SK-N-SH (cell line): Measurements from ENCODE around the gene GPR158. TPM values are rescaled to one million over a fixed set of nuclear protein-coding genes. Genes with fewer than 3 reads are reported as not detected.

ENCODE experiments used
- CTCF ChIA-PET: fragments of 300-600, 350-600 bp; formaldehyde crosslinking; extraction: SDS; loops from one replicate; lab custom pipeline; 2021; lab: Yijun Ruan, JAX
- POLR2A ChIA-PET: fragments of 350-600 bp; sonication (Branson Sonifier 250); formaldehyde crosslinking; extraction: SDS; loops from one replicate; lab custom pipeline; 2020; ENCODE audit warnings: antibody characterized with exemption, inconsistent platforms; lab: Yijun Ruan, JAX
- DNase-seq: peaks from one replicate; pipeline ENCODE4 v3.0.0; 2012
- H2AFZ ChIP-seq: fragments of 200-600 bp; sonication (generic); 2 replicates; pipeline ENCODE4 v1.8.1; 2016; ENCODE audit warnings: antibody characterized with exemption, mild to moderate bottlenecking, low read depth
- H3F3A ChIP-seq: fragments of 200-600 bp; sonication (generic); replicated peaks from 2 replicates; pipeline ENCODE3; 2016; ENCODE audit warnings: antibody characterized with exemption, mild to moderate bottlenecking; ENCODE audit not compliant: insufficient read depth
- H3K27ac ChIP-seq, 2 experiments: fragments of 200-500 bp in 1 of 2; fragments of 200-600 bp in 1 of 2; sonication (Bioruptor generic) in 1 of 2; sonication (generic), shearing (Covaris generic) in 1 of 2; 2 replicates each; pipeline versions ENCODE4 v1.5.1 to v1.6.1; 2014 to 2016; ENCODE audit warnings: low read depth in 2 of 2, inconsistent platforms in 1 of 2, low read length in 1 of 2, mild to moderate bottlenecking in 1 of 2, mixed read lengths in 1 of 2
- H3K27me3 ChIP-seq: fragments of 200-600 bp; sonication (generic), shearing (Covaris generic); 2 replicates; pipeline ENCODE4 v1.6.1; 2016; ENCODE audit warnings: mixed run types; ENCODE audit not compliant: insufficient read depth
- H3K36me3 ChIP-seq, 2 experiments: fragments of 200-500 bp in 1 of 2; fragments of 200-600 bp in 1 of 2; sonication (Bioruptor generic) in 1 of 2; sonication (generic) in 1 of 2; replicated peaks in 1 of 2; 2 replicates each; pipeline versions ENCODE3 to v1.5.1; 2014 to 2016; ENCODE audit warnings: low read length in 1 of 2, mild to moderate bottlenecking in 1 of 2; ENCODE audit not compliant: insufficient read depth in 2 of 2, control insufficient read depth in 1 of 2
- H3K4me1 ChIP-seq, 2 experiments: fragments of 200-500 bp in 1 of 2; fragments of 200-600 bp in 1 of 2; sonication (Bioruptor generic) in 1 of 2; sonication (generic), shearing (Covaris generic) in 1 of 2; 2 replicates each; pipeline versions ENCODE4 v1.5.1 to v1.6.1; 2014 to 2016; ENCODE audit warnings: low read depth in 1 of 2, low read length in 1 of 2, mixed run types in 1 of 2; ENCODE audit not compliant: insufficient read depth in 2 of 2, control insufficient read depth in 1 of 2
- H3K4me2 ChIP-seq: fragments of 200-600 bp; sonication (generic), shearing (Covaris generic); 2 replicates; pipeline ENCODE4 v1.6.1; 2017; ENCODE audit warnings: mixed run types
- H3K4me3 ChIP-seq, 2 experiments: fragments of 200-500 bp in 1 of 2; fragments of 200-600 bp in 1 of 2; sonication (Bioruptor generic) in 1 of 2; sonication (generic), shearing (Covaris generic) in 1 of 2; 2 replicates each; pipeline versions ENCODE4 v1.5.1 to v1.8.1; 2014 to 2016; ENCODE audit warnings: low read depth in 2 of 2, inconsistent platforms in 1 of 2, low read length in 1 of 2, mild to moderate bottlenecking in 1 of 2, mixed read lengths in 1 of 2, moderate library complexity in 1 of 2
- H3K79me2 ChIP-seq: fragments of 200-600 bp; sonication (generic); 2 replicates; pipeline ENCODE4 v1.8.1; 2017; ENCODE audit warnings: mild to moderate bottlenecking; ENCODE audit not compliant: insufficient read depth
- H3K9ac ChIP-seq: fragments of 200-600 bp; sonication (generic); 2 replicates; pipeline ENCODE4 v1.6.1; 2017; ENCODE audit warnings: mixed run types
- H3K9me2 ChIP-seq: fragments of 200-600 bp; sonication (generic); 2 replicates; pipeline ENCODE4 v1.6.1; 2017; ENCODE audit warnings: mixed run types
- H3K9me3 ChIP-seq: fragments of 200-600 bp; sonication (generic); 2 replicates; pipeline ENCODE4 v1.6.1; 2017; ENCODE audit warnings: mixed run types, mild to moderate bottlenecking, moderate library complexity
- H4K20me1 ChIP-seq: fragments of 200-600 bp; sonication (generic); 2 replicates; pipeline ENCODE4 v1.6.1; 2017; ENCODE audit warnings: mild to moderate bottlenecking, mixed run types; ENCODE audit not compliant: insufficient read depth
- CHD2 ChIP-seq: fragments of 150-350 bp; IDR thresholded peaks from 2 replicates; pipeline ENCODE4 v1.6.1; 2018; ENCODE audit warnings: low read length; ENCODE audit not compliant: partially characterized antibody
- EP300 ChIP-seq, 2 experiments: IDR thresholded peaks; 2 replicates each; pipeline versions ENCODE4 v1.4.0 to v1.6.1; 2012; ENCODE audit warnings: borderline replicate concordance in 1 of 2, low read depth in 1 of 2, low read length in 1 of 2
- EZH2phosphoT487 ChIP-seq: fragments of 200-600 bp; sonication (generic); IDR thresholded peaks from 2 replicates; pipeline ENCODE4 v1.6.1; 2017; ENCODE audit warnings: low read depth, mixed run types, mild to moderate bottlenecking, antibody characterized with exemption, moderate library complexity, borderline replicate concordance
- FOXJ3 ChIP-seq: sonication (generic); formaldehyde crosslinking; IDR thresholded peaks from 2 replicates; pipeline ENCODE4 v1.5.1; 2020; ENCODE audit warnings: mild to moderate bottlenecking, missing genetic modification reagents
- FOXM1 ChIP-seq: IDR thresholded peaks from 2 replicates; pipeline ENCODE4 v1.4.0; 2012; ENCODE audit warnings: low read depth, mild to moderate bottlenecking
- GATA2 ChIP-seq: sonication (generic); formaldehyde crosslinking; IDR thresholded peaks from 2 replicates; pipeline ENCODE4 v1.5.0; 2020; ENCODE audit warnings: mild to moderate bottlenecking, missing genetic modification reagents
- NFIC ChIP-seq: IDR thresholded peaks from 2 replicates; pipeline ENCODE4 v1.4.0; 2012; ENCODE audit warnings: borderline replicate concordance
- NRF1 ChIP-seq: IDR thresholded peaks from 2 replicates; pipeline ENCODE4 v1.6.1; 2012; ENCODE audit warnings: low read depth, mild to moderate bottlenecking, low read length
- POLR2AphosphoS5 ChIP-seq: IDR thresholded peaks from 2 replicates; pipeline ENCODE4 v1.6.1; 2012; ENCODE audit warnings: low read depth, low read length
- RAD21 ChIP-seq: IDR thresholded peaks from 2 replicates; pipeline ENCODE4 v1.6.1; 2012; ENCODE audit warnings: mild to moderate bottlenecking, low read length
- RCOR1 ChIP-seq: fragments of 150-350 bp; IDR thresholded peaks from 2 replicates; pipeline ENCODE4 v1.6.1; 2017; ENCODE audit warnings: antibody characterized with exemption, low read length
- REST ChIP-seq: IDR thresholded peaks from 2 replicates; pipeline ENCODE4 v1.6.1; 2012; ENCODE audit warnings: mild to moderate bottlenecking, low read depth, low read length, moderate library complexity
- SMC3 ChIP-seq: IDR thresholded peaks from 2 replicates; pipeline ENCODE4 v1.6.1; 2012; ENCODE audit warnings: low read depth, low read length, improper control_type of control experiment
- TCF12 ChIP-seq: IDR thresholded peaks from 2 replicates; pipeline ENCODE4 v1.4.0; 2012
- USF1 ChIP-seq: IDR thresholded peaks from 2 replicates; pipeline ENCODE4 v1.4.0; 2012; ENCODE audit warnings: low read depth, borderline replicate concordance
- USF2 ChIP-seq: fragments of 150-350 bp; IDR thresholded peaks from 2 replicates; pipeline ENCODE4 v1.6.1; 2017; ENCODE audit warnings: antibody characterized with exemption, low read length, low read depth, borderline replicate concordance
- YY1 ChIP-seq: IDR thresholded peaks from 2 replicates; pipeline ENCODE4 v1.4.0; 2012; ENCODE audit warnings: low read depth, mild to moderate bottlenecking
- ZBTB33 ChIP-seq: IDR thresholded peaks from 2 replicates; pipeline ENCODE4 v1.4.0; 2012; ENCODE audit warnings: low read depth, borderline replicate concordance
- WGBS: methylation state at CpG from one replicate; pipeline ENCODE4 v1.1.6; 2017; ENCODE audit warnings: low lambda C conversion rate; 5-methylcytosine and 5-hydroxymethylcytosine counted together
- polyA plus RNA-seq, 3 experiments: library from polyadenylated mRNA; depleted of rRNA; stranded (reverse); fragments of >200 nt; gene quantifications; 2 replicates each; pipeline ENCODE4 v1.2.3, GENCODE V29; 2012
- TF ChIP-seq, protein P1 (sequence below): fragments of 150-350 bp; IDR thresholded peaks from 2 replicates; pipeline ENCODE4 v1.6.1; 2016; ENCODE audit warnings: mild to moderate bottlenecking, low read depth, low read length

Gene GPR158
- polyA plus RNA-seq, 1 of the 3 experiments (the other 2 are of a cell fraction), result not detected

DNA sequence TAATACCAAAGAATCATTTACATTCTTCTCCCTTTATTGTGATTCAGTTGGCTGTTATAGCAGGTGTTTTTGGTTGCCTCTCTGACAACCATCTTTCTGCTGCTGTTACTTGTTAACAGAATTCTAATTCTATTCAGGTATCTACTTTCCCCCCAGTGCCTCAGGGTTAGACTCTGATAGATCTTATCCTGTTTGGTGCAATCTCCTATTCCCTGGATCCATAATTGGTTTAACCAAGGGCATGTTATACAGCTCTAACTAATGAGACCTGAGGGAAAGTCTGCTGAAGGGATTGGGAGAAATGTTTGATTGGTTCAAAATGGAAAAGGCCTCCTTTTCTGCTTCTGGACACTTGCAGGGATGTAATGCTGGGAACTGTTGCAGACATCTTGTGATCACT is 161.5 kb downstream of the GPR158 start:
- no peaks in the 10 kb centered on the region for H3K79me2 ChIP-seq
- TF ChIP-seq EP300 (IDR thresholded peaks at IDR 0.05; ENCODE audit: borderline replicate concordance in 1 of 2, low read depth in 1 of 2, low read length in 1 of 2), result peak in 1 of 2 experiments; percentile 25; a peak in 1 of 4 replicates
- TF ChIP-seq FOXM1, result no peak
- no peak for TF ChIP-seq NFIC
- TF ChIP-seq NRF1, result no peak
- TF ChIP-seq FOXJ3 (CRISPR knock-in tag), result peak; percentile 18; the same call in 1 of the 2 replicates
- peak; percentile 86 for TF ChIP-seq GATA2
- TF ChIP-seq ZBTB33, result no peak
- peak; percentile 48; the same call in 1 of the 2 replicates for TF ChIP-seq RCOR1
- TF ChIP-seq, all 33 proteins: peak for 4
- Histone ChIP-seq H3K36me3 (no peaks in the 10 kb centered on the region), H3K9me2 (no peaks in the 10 kb centered on the region), H3K27me3 (no peaks in the 10 kb centered on the region), H3K9ac (no peak overlapping the region), H3K4me2 (no peak overlapping the region), H3K27ac (no peak overlapping the region), H3K9me3 (no peaks in the 10 kb centered on the region), H3F3A (no peaks in the 10 kb centered on the region), H3K4me3 (no peak overlapping the region), H2AFZ (no peak overlapping the region), H4K20me1 (no peaks in the 10 kb centered on the region), H3K4me1 (no peaks in the 10 kb centered on the region)
- ChIA-PET CTCF (no interaction called here), POLR2A (no interaction called here)
- peak; percentile 3 for DNase-seq

GRCh38 chr10:25338271-25338670 is 163.5 kb downstream of the GPR158 start:
- Histone ChIP-seq H3K79me2 (no peaks in the 10 kb centered on the region), H3K9ac (no peak overlapping the region), H3K27ac (no peak overlapping the region), H3K4me1 (no peaks in the 10 kb centered on the region), H3K27me3 (no peaks in the 10 kb centered on the region), H2AFZ (no peak overlapping the region), H3K4me3 (no peak overlapping the region), H3K36me3 (no peaks in the 10 kb centered on the region), H3K4me2 (no peak overlapping the region), H3F3A (no peaks in the 10 kb centered on the region), H4K20me1 (no peaks in the 10 kb centered on the region), H3K9me3 (no peaks in the 10 kb centered on the region), H3K9me2 (no peaks in the 10 kb centered on the region)
- POLR2A ChIA-PET, result no interaction called here
- 62% methylated on average over 12 of the region's 12 CpGs for WGBS
- DNase-seq, result no peak
- CTCF ChIA-PET, result no interaction called here
- TF ChIP-seq EZH2phosphoT487, result no peak
- TF ChIP-seq RAD21, result no peak
- TF ChIP-seq CHD2, result no peak
- no peak for TF ChIP-seq YY1
- TF ChIP-seq, protein P1, sequence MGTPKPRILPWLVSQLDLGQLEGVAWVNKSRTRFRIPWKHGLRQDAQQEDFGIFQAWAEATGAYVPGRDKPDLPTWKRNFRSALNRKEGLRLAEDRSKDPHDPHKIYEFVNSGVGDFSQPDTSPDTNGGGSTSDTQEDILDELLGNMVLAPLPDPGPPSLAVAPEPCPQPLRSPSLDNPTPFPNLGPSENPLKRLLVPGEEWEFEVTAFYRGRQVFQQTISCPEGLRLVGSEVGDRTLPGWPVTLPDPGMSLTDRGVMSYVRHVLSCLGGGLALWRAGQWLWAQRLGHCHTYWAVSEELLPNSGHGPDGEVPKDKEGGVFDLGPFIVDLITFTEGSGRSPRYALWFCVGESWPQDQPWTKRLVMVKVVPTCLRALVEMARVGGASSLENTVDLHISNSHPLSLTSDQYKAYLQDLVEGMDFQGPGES, result no peak
- TF ChIP-seq SMC3, result no peak
- TF ChIP-seq TCF12, result no peak
- TF ChIP-seq USF1, result no peak
- TF ChIP-seq USF2, result no peak
- TF ChIP-seq EP300 (IDR thresholded peaks at IDR 0.05; ENCODE audit: borderline replicate concordance in 1 of 2, low read depth in 1 of 2, low read length in 1 of 2), result no peak
- no peak for TF ChIP-seq REST
- TF ChIP-seq POLR2AphosphoS5, result no peak
